GM10847 (cell line): Measurements from ENCODE around the gene C1orf74.

ENCODE experiments used
- POLR2A ChIP-seq: IDR thresholded peaks from 2 replicates; pipeline ENCODE4 v1.6.1; 2011; ENCODE audit not compliant: insufficient read length; ENCODE audit errors: extremely low read depth

Gene C1orf74

GRCh38 chr1:209761011-209761635, 23.2 kb downstream of the C1orf74 start:
- no peak for TF ChIP-seq POLR2A

GRCh38 chr1:209759829-209760359, 24.5 kb downstream of the C1orf74 start:
- no peak for TF ChIP-seq POLR2A

- no peak for TF ChIP-seq POLR2A
Measured at GRCh38 chr1:209758400-209758799, 26.0 kb downstream of the C1orf74 start.

- TF ChIP-seq POLR2A, result no peak
Measured at GRCh38 chr1:209756615-209757445, 27.5 kb downstream of the C1orf74 start.

GRCh38 chr1:209755926-209756614, 28.3 kb downstream of the C1orf74 start, which contains the start of gene TRAF3IP3:
TSS of gene TRAF3IP3 (plus strand) at chr1:209756053. CDS start at chr1:209760040, 3,987 bp downstream.
- TF ChIP-seq POLR2A, result peak; percentile 53

GRCh38 chr1:209755256-209755655, 29.1 kb downstream of the C1orf74 start:
- no peak for TF ChIP-seq POLR2A

- no peak for TF ChIP-seq POLR2A
Measured at GRCh38 chr1:209752890-209753289, 31.5 kb downstream of the C1orf74 start.

- TF ChIP-seq POLR2A, result no peak
Measured at GRCh38 chr1:209751627-209752231, 32.6 kb downstream of the C1orf74 start.

GRCh38 chr1:209749670-209750323, 34.6 kb downstream of the C1orf74 start:
- TF ChIP-seq POLR2A, result no peak

GRCh38 chr1:209749205-209749604, 35.2 kb downstream of the C1orf74 start:
- no peak for TF ChIP-seq POLR2A

GRCh38 chr1:209748620-209749019, 35.7 kb downstream of the C1orf74 start:
- no peak for TF ChIP-seq POLR2A

- TF ChIP-seq POLR2A, result no peak
Measured at GRCh38 chr1:209747580-209748262, 36.6 kb downstream of the C1orf74 start.

GRCh38 chr1:209746451-209747165, 37.8 kb downstream of the C1orf74 start:
- no peak for TF ChIP-seq POLR2A

GRCh38 chr1:209743145-209743482, 41.2 kb downstream of the C1orf74 start:
- no peak for TF ChIP-seq POLR2A
